Keratinocyte (primary cell): ENCODE results near the gene MRPS12.

Source experiments
- EZH2 ChIP-seq: IDR thresholded peaks from one replicate; pipeline ENCODE4 v1.6.1; 2012; ENCODE audit warnings: inconsistent platforms, mild to moderate bottlenecking, low read length, moderate library complexity
- TF ChIP-seq, protein P1 (sequence below), 3 experiments: IDR thresholded peaks in 1 of 3; conservative IDR thresholded peaks in 1 of 3; optimal IDR thresholded peaks in 1 of 3; 2 replicates in 2 of 3; 3 replicates in 1 of 3; pipeline versions ENCODE3 to v1.5.1; 2011; ENCODE audit warnings: low read length in 3 of 3, mild to moderate bottlenecking in 3 of 3, moderate library complexity in 2 of 3, control low read depth in 1 of 3, inconsistent platforms in 1 of 3; ENCODE audit not compliant: insufficient read depth in 2 of 3; ENCODE audit errors: extremely low read depth in 1 of 3

- TF ChIP-seq, protein P1, sequence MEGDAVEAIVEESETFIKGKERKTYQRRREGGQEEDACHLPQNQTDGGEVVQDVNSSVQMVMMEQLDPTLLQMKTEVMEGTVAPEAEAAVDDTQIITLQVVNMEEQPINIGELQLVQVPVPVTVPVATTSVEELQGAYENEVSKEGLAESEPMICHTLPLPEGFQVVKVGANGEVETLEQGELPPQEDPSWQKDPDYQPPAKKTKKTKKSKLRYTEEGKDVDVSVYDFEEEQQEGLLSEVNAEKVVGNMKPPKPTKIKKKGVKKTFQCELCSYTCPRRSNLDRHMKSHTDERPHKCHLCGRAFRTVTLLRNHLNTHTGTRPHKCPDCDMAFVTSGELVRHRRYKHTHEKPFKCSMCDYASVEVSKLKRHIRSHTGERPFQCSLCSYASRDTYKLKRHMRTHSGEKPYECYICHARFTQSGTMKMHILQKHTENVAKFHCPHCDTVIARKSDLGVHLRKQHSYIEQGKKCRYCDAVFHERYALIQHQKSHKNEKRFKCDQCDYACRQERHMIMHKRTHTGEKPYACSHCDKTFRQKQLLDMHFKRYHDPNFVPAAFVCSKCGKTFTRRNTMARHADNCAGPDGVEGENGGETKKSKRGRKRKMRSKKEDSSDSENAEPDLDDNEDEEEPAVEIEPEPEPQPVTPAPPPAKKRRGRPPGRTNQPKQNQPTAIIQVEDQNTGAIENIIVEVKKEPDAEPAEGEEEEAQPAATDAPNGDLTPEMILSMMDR (optimal IDR thresholded peaks at IDR 0.05 in 1 of 3, IDR thresholded peaks at IDR 0.05 in 1 of 3, conservative IDR thresholded peaks at IDR 0.05 in 1 of 3; ENCODE audit: extremely low read depth in 1 of 3, insufficient read depth in 2 of 3, low read length in 3 of 3) = peak; percentile 15 to 41 (median 36)
- TF ChIP-seq EZH2 = no peak
Measured at GRCh38 chr19:38917921-38918491, 12.7 kb upstream of the MRPS12 start.
